Transverse colon (tissue), 4 donors: ENCODE results near the gene QKI. TPM values are rescaled to one million over a fixed set of nuclear protein-coding genes. Genes with fewer than 3 reads are reported as not detected.

Source experiments
- DNase-seq: peaks from one replicate; pipeline ENCODE4 v3.0.0-alpha.2; 2019
- H3K27ac ChIP-seq, 4 donors: fragments of 200-600 bp; sonication (generic); 2 replicates each; pipeline ENCODE4 v1.5.1; 2016 to 2018; ENCODE audit warnings: inconsistent platforms in 4 of 4
- H3K27me3 ChIP-seq: fragments of 200-600 bp; sonication (generic); 2 replicates; pipeline ENCODE4 v1.5.1; 2017; ENCODE audit warnings: inconsistent platforms
- H3K36me3 ChIP-seq, 4 donors: fragments of 200-600 bp; sonication (generic); 2 replicates each; pipeline ENCODE4 v1.5.1; 2017 to 2019; ENCODE audit warnings: inconsistent platforms in 4 of 4
- H3K4me1 ChIP-seq, 4 donors: fragments of 200-600 bp; sonication (generic); 2 replicates each; pipeline ENCODE4 v1.5.1; 2017 to 2020; ENCODE audit warnings: inconsistent platforms in 4 of 4
- H3K4me3 ChIP-seq, 4 donors: fragments of 200-600 bp; sonication (generic); 1 replicate in 1 of 4; 2 replicates in 3 of 4; pipeline versions ENCODE4 v1.5.1 to v1.6.1; 2017 to 2019; ENCODE audit warnings: inconsistent platforms in 4 of 4
- H3K9me3 ChIP-seq, 2 donors: fragments of 200-600 bp; sonication (generic); 2 replicates each; pipeline ENCODE4 v1.5.1; 2017 to 2019; ENCODE audit warnings: inconsistent platforms in 2 of 2
- EP300 ChIP-seq: sonication (generic); formaldehyde crosslinking; IDR thresholded peaks from one replicate; pipeline ENCODE4 v1.6.1; 2017; ENCODE audit warnings: antibody characterized with exemption, low read depth
- POLR2A ChIP-seq: fragments of 450-650 bp; IDR thresholded peaks from one replicate; pipeline ENCODE4 v1.6.1; 2016; ENCODE audit warnings: antibody characterized with exemption, mild to moderate bottlenecking, moderate library complexity
- POLR2AphosphoS5 ChIP-seq, 3 donors: sonication (generic); formaldehyde crosslinking; IDR thresholded peaks; one replicate each; pipeline ENCODE4 v1.6.1; 2016; ENCODE audit warnings: antibody characterized with exemption in 3 of 3
- WGBS, 2 donors: methylation state at CpG; one replicate each; pipeline ENCODE4 v1.1.5; 2018; ENCODE audit warnings: low coverage in 1 of 2; 5-methylcytosine and 5-hydroxymethylcytosine counted together
- in situ Hi-C, 4 donors: fragments of 200-750 bp; cut with MboI; loops; one replicate each; pipeline versions ENCODE4 v1.15.0 to v1.15.1; 2017; ENCODE audit warnings: low sequenced_read_pairs in 3 of 4, low pct_ligation_motif_present in 1 of 4, low pct_unique_long_range_greater_than_20kb in 1 of 4
- intact Hi-C: fragments of 100-400 bp; cut with DNase I; formaldehyde crosslinking; loops from one replicate; pipeline ENCODE4 v1.15.1; 2023; ENCODE audit warnings: low total_unique reads
- total RNA-seq, 4 donors: library from RNA; depleted of rRNA; stranded (reverse); fragments of >200 nt; gene quantifications; one replicate each; pipeline ENCODE4 v1.1.0, GENCODE V29; 2016
- TF ChIP-seq, protein P1 (sequence below), 5 experiments: fragments of 200-600 bp in 3 of 5; fragments of 450-650 bp in 2 of 5; sonication (generic) in 3 of 5; IDR thresholded peaks; 1 replicate in 2 of 5; 2 replicates in 3 of 5; pipeline ENCODE4 v1.5.1; 2016 to 2017; ENCODE audit warnings: antibody characterized with exemption in 5 of 5, inconsistent platforms in 3 of 5, mild to moderate bottlenecking in 2 of 5, moderate library complexity in 1 of 5

QKI gene
- total RNA-seq, 4 donors from 2014 or later, result 8.4 to 41.8 (median 22.7) TPM

DNA sequence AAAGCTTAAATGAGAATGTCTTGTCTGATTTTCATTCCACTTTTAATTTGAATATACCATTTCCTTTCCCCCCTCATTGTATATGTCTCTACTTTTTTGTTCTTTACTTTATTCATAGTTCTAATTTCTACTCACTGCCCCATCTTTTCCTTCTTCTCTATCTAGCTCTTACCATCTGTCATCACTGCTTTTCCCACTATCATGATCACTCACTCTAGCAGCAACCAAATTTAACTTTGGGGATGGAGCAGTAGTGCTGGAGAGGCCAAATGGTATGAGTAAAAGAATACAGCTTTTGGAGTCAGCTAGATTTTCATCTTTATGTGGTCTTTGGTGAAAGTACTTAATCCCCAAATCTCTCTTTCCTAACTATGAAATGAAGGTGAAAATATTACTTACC is 25.5 kb downstream of the QKI start:
- no peak overlapping the region for H3K27ac ChIP-seq
- TF ChIP-seq, protein P1, sequence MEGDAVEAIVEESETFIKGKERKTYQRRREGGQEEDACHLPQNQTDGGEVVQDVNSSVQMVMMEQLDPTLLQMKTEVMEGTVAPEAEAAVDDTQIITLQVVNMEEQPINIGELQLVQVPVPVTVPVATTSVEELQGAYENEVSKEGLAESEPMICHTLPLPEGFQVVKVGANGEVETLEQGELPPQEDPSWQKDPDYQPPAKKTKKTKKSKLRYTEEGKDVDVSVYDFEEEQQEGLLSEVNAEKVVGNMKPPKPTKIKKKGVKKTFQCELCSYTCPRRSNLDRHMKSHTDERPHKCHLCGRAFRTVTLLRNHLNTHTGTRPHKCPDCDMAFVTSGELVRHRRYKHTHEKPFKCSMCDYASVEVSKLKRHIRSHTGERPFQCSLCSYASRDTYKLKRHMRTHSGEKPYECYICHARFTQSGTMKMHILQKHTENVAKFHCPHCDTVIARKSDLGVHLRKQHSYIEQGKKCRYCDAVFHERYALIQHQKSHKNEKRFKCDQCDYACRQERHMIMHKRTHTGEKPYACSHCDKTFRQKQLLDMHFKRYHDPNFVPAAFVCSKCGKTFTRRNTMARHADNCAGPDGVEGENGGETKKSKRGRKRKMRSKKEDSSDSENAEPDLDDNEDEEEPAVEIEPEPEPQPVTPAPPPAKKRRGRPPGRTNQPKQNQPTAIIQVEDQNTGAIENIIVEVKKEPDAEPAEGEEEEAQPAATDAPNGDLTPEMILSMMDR (IDR thresholded peaks at IDR 0.05), result no peak
- no peak for TF ChIP-seq EP300
- no peak for TF ChIP-seq POLR2A
- no peak for TF ChIP-seq POLR2AphosphoS5 (IDR thresholded peaks at IDR 0.05)
- H3K4me3 ChIP-seq, result no peak overlapping the region
- H3K36me3 ChIP-seq, result no peaks in the 10 kb centered on the region
- intact Hi-C loops (no loop called here), in situ Hi-C loops (loop anchor here in 2 of 4 donors (10.0 to 25.0 kb wide), 2 partner anchors 515 to 522 kb away; no protein-coding TSS in a partner anchor)
- no peaks in the 10 kb centered on the region for H3K9me3 ChIP-seq
- peaks cover 10% of the 10 kb centered on the region for H3K27me3 ChIP-seq
- DNase-seq, result no peak
- H3K4me1 ChIP-seq, result peaks cover 0 to 48% (median 9%) of the 10 kb centered on the region in 4 donors

GRCh38 chr6:163442336-163442735 is 27.8 kb downstream of the QKI start:
- 75 to 77% methylated on average over 2 of the region's 2 CpGs for WGBS, 2 donors

GRCh38 chr6:163444077-163444476 is 29.6 kb downstream of the QKI start:
- no peaks in the 10 kb centered on the region for H3K9me3 ChIP-seq
- H3K27ac ChIP-seq, result no peak overlapping the region
- no peaks in the 10 kb centered on the region for H3K27me3 ChIP-seq
- 75 to 93% methylated on average over 2 of the region's 2 CpGs for WGBS, 2 donors
- in situ Hi-C loops, result loop anchor here in 1 of 4 donors (25.0 kb wide), 1 partner anchor 518 kb away; no protein-coding TSS in a partner anchor
- TF ChIP-seq POLR2AphosphoS5 (IDR thresholded peaks at IDR 0.05) (no peak), POLR2A (no peak)
- TF ChIP-seq, protein P1 (IDR thresholded peaks at IDR 0.05), result no peak
- H3K4me3 ChIP-seq, result no peak overlapping the region
- intact Hi-C loops, result no loop called here
- no peak for DNase-seq
- no peaks in the 10 kb centered on the region for H3K36me3 ChIP-seq
- peaks cover 2 to 48% (median 6%) of the 10 kb centered on the region in 4 donors for H3K4me1 ChIP-seq

More at GRCh38 chr6:163442336-163442735, 27.8 kb downstream of the QKI start:
- Histone ChIP-seq H3K36me3 (no peaks in the 10 kb centered on the region), H3K4me3 (no peak overlapping the region), H3K9me3 (no peaks in the 10 kb centered on the region), H3K27me3 (no peaks in the 10 kb centered on the region), H3K27ac (no peak overlapping the region), H3K4me1 (peaks cover 0 to 50% (median 9%) of the 10 kb centered on the region in 4 donors)
- no peak for DNase-seq
- TF ChIP-seq, protein P1 (IDR thresholded peaks at IDR 0.05), result no peak
- intact Hi-C loops, result no loop called here
- in situ Hi-C loops, result loop anchor here in 1 of 4 donors (25.0 kb wide), 1 partner anchor 520 kb away; no protein-coding TSS in a partner anchor

- peaks cover 4 to 30% (median 5%) of the 10 kb centered on the region in 4 donors for H3K4me1 ChIP-seq
- in situ Hi-C loops, result loop anchor here in 1 of 4 donors (25.0 kb wide), 1 partner anchor 516 kb away; no protein-coding TSS in a partner anchor
Observed at GRCh38 chr6:163446549-163446948, 32.0 kb downstream of the QKI start.

More at GRCh38 chr6:163446549-163446948, 32.0 kb downstream of the QKI start:
- H3K9me3 ChIP-seq, result no peaks in the 10 kb centered on the region
- TF ChIP-seq EP300, result no peak
- TF ChIP-seq, protein P1 (IDR thresholded peaks at IDR 0.05), result no peak
- no peak for TF ChIP-seq POLR2AphosphoS5 (IDR thresholded peaks at IDR 0.05)
- TF ChIP-seq POLR2A, result no peak
- no peak for DNase-seq
- WGBS, 2 donors, result 47 to 58% methylated on average over 4 of the region's 4 CpGs
- no peaks in the 10 kb centered on the region for H3K27me3 ChIP-seq
- no peak overlapping the region for H3K27ac ChIP-seq
- no peaks in the 10 kb centered on the region for H3K36me3 ChIP-seq
- H3K4me3 ChIP-seq, result no peak overlapping the region
- intact Hi-C loops, result no loop called here
